HG03439 (cell line): ENCODE measurements around the gene RGS9.

ENCODE experiments used
- ATAC-seq: cut with Tn5 transposase; IDR thresholded peaks from one replicate; pipeline ENCODE4 v1.9.1; 2021; ENCODE audit warnings: mild to moderate bottlenecking, moderate library complexity; ENCODE audit not compliant: unreplicated experiment

Gene RGS9

DNA sequence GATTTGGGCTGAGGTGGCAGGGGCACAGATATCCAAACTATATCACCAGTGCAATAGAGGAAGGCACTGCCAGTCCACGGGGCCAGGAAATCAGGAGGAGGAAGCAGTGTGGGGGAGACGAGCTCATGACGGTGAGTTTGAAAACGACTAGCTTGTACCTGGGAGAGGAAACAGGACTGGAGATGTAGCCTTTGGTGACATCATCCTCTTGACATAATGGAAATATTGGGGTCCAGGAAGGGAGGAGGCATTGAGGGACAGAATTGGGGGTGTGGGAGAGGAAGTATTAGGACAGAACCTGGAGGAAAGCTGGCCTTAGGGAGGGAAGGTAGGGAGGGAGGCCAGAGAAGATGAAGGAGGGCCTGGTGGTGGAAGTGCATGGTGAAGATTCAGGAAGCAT lies 109.1 kb downstream of the RGS9 start:
- no peak for ATAC-seq

DNA sequence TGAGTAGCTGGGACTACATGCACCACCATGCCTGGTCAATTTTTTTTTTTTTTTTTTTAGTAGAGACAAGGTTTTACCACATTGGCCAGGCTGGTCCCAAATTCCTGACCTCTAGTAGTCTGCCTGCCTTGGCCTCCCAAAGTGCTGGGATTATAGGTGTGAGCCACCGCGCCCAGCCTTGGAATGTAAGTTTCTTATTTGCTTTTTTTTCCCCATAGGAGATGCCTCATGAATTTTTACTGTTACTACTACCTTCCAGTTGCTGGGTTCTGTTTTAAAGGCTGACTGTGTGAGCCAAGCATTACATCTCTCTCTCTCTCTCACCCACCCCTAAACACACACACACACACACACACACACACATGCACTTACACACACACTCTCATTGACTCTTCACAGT lies 112.6 kb downstream of the RGS9 start:
- no peak for ATAC-seq

DNA sequence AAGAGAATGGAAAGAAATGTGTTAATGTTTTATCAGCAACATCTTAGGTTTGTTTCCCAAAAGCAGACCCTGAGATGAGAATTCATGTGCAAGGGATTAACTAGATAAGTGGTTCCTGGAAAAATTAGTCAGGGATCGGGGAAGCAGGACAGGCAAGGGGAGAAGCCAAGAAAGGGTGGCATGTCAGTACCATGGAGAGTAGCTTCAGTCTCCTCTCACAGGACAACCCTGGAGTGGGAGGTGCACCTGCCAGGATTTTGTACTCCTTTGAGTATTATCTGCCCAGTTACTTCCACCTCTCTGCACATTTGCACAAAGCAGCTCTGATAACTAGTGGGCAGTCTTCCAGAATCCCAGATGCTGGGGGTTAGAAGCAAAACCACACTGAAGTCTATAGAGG lies 117.0 kb downstream of the RGS9 start:
- ATAC-seq = no peak

DNA sequence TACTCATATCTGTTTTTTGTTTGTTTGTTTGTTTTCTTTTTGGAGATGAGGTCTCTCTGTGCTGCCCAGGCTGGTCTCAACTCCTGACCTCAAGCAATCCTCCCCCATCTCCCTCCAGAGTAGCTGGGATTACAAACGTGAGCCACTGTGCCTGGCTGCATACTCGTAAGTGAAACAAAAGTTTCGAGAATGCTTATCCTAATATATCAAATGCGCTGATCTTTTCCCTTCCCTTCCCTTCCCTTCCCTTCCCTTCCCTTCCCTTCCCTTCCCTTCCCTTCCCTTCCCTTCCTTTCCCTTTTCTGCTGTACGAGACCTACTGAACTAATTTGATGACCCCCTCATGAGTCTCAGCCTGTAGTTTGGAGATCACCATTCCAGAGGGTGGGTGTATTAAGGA lies 122.1 kb downstream of the RGS9 start:
- no peak for ATAC-seq

DNA sequence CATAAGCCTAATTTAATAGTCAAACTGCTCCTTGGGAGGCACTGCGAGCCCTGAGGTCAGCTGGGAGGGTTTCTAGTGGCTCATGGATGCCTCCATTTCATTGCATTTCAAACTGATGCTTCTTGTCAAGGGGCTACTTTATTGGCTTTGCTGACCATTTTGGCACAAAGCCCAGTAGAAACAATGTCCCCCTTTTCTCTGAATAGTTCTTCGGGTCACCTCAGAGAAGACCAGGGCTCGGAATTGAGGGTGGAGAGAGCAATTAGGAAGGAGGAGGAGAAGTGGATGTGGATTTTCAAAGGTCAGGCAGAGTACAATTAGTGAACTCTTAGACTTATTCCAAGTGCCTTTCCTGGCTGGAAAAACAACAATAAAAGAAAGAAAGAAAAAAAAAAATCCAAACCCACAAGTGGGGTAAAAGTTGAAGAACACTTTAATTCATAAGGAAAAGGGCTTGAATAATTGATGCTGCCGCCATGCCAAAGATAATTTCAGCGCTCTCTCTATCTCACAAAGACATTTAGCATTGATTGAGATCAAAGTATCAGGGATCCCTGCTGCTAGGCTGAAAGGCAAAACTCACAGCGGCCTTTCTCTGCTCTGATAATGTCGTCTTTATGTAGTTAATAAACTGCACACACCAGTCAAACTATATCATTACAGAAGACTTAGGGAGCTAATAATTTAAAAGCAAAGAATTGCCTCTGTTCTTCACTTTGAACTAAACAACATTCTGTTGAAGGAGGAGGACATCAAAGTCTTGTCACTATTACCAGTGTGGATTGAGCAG lies 122.7 kb downstream of the RGS9 start:
- no peak for ATAC-seq

DNA sequence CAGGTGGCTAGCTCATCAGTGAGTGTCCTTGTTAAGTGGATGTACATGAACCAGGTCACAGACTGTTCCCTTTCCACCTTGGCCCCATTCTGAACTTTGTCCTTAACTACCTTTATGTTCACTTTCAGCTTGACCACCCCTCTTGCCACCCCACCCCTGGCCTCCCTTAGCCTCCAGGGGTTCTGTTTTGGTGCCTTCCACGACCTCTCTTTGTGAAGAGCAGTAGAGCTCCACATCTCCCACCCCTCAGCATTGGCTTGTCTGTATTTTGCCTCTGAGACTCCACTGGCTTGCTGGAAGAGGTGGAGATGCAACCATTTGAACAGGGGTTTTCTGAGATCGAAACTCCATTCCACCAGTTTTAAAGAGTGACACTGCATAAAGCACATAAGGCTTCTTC lies 123.5 kb downstream of the RGS9 start:
- no peak for ATAC-seq

DNA sequence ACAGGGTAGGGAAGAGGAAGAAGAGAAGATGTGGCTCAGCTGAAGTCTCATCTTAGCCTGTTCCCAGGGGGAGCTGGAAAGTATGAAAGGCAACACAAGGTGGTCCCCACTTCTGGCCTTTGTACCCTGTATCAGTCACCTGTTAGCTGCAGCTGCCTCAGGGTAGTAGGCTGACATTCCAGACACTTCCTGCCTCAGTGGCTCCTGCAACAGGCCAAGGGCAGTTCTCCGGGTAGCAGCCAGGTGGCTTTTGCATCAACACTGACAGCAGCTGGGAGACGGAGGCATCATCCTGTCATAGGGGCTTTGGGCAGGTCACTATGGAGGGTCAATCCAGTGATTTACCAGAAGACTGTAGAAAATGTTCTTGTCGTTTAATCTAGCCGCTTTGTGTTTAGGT lies 124.0 kb downstream of the RGS9 start:
- no peak for ATAC-seq

DNA sequence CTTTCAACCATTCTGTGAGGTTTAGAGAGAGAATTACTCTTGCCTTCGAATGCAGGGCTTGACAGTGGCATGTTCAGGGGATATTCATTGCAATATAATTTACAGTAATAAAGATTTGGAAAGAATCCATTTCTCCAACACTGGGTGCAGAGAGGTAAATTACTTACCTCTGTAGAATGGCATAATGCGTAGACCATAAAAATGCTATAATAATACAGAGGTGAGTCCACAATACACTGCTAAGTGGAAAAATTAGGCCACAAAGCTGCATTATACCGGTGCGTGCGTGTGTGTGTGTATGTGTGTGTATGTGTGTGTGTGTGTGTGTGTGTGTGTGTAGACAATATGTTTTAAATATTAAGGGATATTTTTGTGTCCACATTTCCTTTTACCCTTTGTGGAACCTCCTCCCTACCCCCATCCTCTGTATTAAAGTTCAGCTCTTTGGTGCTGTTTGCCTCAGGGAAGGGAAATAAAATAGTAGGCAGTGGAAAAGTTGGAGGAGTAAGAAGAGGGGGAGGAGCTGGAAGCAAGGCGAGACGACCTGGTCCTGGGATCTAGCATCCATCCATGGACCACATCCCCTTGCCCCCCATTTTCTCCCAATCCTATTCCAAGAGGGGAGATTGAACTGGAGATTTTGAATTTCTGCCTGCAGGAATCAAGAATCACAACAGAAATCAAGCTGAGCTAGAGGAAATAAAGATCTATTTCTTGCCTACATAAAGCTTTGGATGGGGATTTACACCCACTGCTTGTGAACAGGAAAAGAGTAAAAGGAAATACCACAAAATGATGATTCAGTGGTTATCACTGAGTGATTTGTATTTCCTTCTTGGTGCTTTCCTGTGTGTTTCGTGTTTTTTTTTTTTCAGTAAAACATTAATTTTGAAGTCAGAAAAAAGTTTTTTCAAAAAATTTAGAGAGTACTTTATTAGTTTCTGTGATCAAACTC lies 124.8 kb downstream of the RGS9 start:
- ATAC-seq = no peak

DNA sequence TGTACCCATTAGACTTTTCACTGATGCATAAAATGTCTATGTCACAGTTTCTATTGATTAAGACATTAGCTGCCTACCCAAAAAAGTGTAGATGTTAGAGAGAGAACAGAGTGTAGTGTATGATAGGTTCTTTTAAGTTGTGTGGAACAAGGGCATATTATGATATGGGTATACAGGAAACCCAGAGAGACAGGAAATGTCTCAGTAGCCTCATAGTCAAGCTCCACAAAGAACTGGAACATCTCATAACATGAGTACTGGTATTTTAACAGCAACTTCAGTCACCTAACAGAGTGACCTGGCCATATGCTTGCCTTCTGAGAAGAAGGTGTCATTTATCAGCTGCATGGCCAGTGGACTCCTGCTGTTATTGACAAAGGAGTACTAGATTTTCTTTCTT lies 128.1 kb downstream of the RGS9 start:
- no peak for ATAC-seq

DNA sequence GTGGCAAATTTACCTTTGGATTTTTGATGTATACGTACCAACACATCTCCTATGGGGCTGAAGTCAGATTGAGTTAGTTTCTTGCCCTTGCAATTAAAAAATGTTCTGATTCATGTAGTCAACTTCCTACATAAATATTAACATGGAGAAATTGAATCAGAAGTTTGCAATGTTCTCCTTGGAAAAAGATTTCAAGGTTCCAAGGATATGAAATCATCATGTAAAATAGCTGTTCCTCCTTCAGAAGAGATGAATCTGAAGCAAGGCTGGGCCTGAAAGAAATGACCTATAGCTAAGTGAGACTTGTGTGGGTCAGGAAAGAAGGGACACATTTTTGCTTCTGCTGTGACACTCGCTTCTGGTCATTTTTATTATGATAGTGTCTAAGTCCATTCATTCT lies 131.7 kb downstream of the RGS9 start:
- ATAC-seq = no peak

DNA sequence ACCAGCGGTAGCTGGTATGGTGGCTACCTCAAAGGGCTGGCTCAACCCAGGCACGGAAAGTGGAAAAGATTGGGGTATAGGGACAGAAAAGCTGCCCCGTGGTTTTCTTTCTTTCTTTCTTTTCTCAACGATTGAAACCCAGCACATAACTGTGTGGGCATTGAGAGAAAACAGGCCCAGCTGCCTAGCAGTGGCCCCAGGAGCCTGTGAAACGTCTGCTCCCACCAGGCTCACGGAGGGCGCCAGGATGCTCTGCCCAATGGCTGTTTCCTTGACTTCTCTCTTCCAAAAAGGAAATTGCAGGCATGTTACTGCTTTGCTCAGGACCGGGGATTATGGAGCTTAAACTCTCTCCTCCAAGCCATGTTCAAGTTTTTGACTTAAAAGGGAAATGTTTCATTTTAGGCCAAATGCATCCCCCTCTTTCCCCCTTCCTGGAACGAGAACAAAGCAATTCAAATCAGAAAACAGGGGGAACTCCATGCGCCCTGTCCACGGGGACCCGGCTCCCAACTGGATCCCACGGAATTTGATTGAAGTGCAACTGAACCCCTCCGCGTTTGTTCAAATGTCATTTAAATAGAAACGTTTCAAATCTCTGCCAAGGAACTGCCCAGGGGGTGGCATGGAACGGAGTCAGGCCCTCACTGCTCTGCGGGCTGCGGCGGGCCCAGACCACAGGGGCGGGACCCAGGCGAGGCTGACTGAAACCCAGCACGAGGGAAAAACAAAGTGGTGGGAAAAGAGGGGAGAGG lies 133.5 kb downstream of the RGS9 start:
- no peak for ATAC-seq

DNA sequence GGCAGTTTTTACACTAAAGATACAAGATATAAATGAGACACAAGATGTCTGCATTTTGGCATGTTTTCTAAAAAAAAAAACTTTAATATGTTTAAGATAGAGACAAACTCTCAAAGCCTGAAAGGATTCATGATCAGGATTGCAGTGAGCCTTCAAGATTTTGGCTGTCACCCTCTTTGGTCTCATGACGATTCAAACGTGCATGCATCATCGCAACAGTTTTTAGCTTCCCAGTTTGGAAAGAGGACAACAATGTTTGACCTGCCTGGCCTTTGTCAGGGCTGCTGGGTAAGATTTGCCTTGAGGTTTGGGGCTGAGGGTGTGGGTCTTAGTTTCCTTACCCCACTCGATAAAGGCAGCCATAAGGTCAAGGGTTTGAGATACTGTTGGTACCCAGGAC lies 134.1 kb downstream of the RGS9 start:
- no peak for ATAC-seq
